GM12878 (cell line): Measurements from ENCODE around the gene MAP3K7CL. TPM values are rescaled to one million over a fixed set of nuclear protein-coding genes. Genes with fewer than 3 reads are reported as not detected.

ENCODE experiments used
- ASH2L ChIP-seq: fragments of 300-600, 200-600 bp; sonication (generic); IDR thresholded peaks from 2 replicates; pipeline ENCODE4 v1.6.1; 2017; ENCODE audit warnings: low read depth, mild to moderate bottlenecking, borderline replicate concordance
- CEBPB ChIP-seq, 2 experiments: fragments of 150-350 bp in 1 of 2; IDR thresholded peaks; 2 replicates each; pipeline ENCODE4 v1.6.1; 2012 to 2014; ENCODE audit warnings: low read depth in 2 of 2, low read length in 2 of 2, borderline replicate concordance in 1 of 2, inconsistent platforms in 1 of 2
- CEBPZ ChIP-seq: fragments of 150-350 bp; IDR thresholded peaks from 2 replicates; pipeline ENCODE4 v1.6.1; 2016; ENCODE audit warnings: low read depth, low read length
- CHD4 ChIP-seq: fragments of 200-600 bp; sonication (generic); IDR thresholded peaks from 2 replicates; pipeline ENCODE4 v1.6.1; 2016; ENCODE audit warnings: mild to moderate bottlenecking
- DPF2 ChIP-seq: fragments of 450-650 bp; IDR thresholded peaks from 2 replicates; pipeline ENCODE4 v1.6.1; 2017; ENCODE audit warnings: mild to moderate bottlenecking
- EGR1 ChIP-seq, 2 experiments: IDR thresholded peaks; 1 replicate in 1 of 2; 2 replicates in 1 of 2; pipeline ENCODE4 v1.6.1; 2011 to 2012; ENCODE audit warnings: low read depth in 2 of 2, low read length in 2 of 2, borderline replicate concordance in 1 of 2, mild to moderate bottlenecking in 1 of 2, moderate library complexity in 1 of 2
- EP300 ChIP-seq, 2 experiments: fragments of 150-350 bp in 1 of 2; IDR thresholded peaks; 2 replicates each; pipeline ENCODE4 v1.6.1; 2011 to 2012; ENCODE audit warnings: low read depth in 2 of 2, low read length in 2 of 2, borderline replicate concordance in 1 of 2, improper control_type of control experiment in 1 of 2, inconsistent platforms in 1 of 2; ENCODE audit not compliant: control insufficient read depth in 1 of 2
- FOXM1 ChIP-seq: IDR thresholded peaks from 2 replicates; pipeline ENCODE4 v1.6.1; 2012; ENCODE audit warnings: low read depth, mild to moderate bottlenecking, inconsistent platforms, low read length, moderate library complexity
- HSF1 ChIP-seq: fragments of 150-350 bp; IDR thresholded peaks from 2 replicates; pipeline ENCODE4 v1.6.1; 2014; ENCODE audit warnings: mild to moderate bottlenecking, low read depth, low read length
- KLF5 ChIP-seq: fragments of 450-650 bp; IDR thresholded peaks from 2 replicates; pipeline ENCODE4 v1.6.1; 2014; ENCODE audit warnings: mild to moderate bottlenecking; ENCODE audit not compliant: partially characterized antibody
- MEF2B ChIP-seq: fragments of 450-650 bp; IDR thresholded peaks from 2 replicates; pipeline ENCODE4 v1.6.1; 2018; ENCODE audit warnings: mild to moderate bottlenecking, moderate library complexity; ENCODE audit not compliant: partially characterized antibody, poor library complexity, severe bottlenecking
- NFYA ChIP-seq: IDR thresholded peaks from 2 replicates; pipeline ENCODE4 v1.6.1; 2011; ENCODE audit warnings: low read depth, mild to moderate bottlenecking, low read length, improper control_type of control experiment, borderline replicate concordance
- NFYB ChIP-seq: IDR thresholded peaks from 2 replicates; pipeline ENCODE4 v1.6.1; 2011; ENCODE audit warnings: low read depth, mild to moderate bottlenecking, low read length, improper control_type of control experiment, moderate library complexity; ENCODE audit not compliant: insufficient read depth
- NKRF ChIP-seq: fragments of 450-650 bp; conservative IDR thresholded peaks from 2 replicates; pipeline ENCODE4 v1.6.1; 2017; ENCODE audit warnings: mild to moderate bottlenecking, moderate library complexity
- POLR2AphosphoS5 ChIP-seq: IDR thresholded peaks from 2 replicates; pipeline ENCODE4 v1.6.1; 2011; ENCODE audit warnings: mild to moderate bottlenecking, low read length, inconsistent platforms
- RUNX3 ChIP-seq: IDR thresholded peaks from 2 replicates; pipeline ENCODE4 v1.6.1; 2012; ENCODE audit warnings: low read length, inconsistent platforms
- SMARCA5 ChIP-seq: fragments of 450-650 bp; IDR thresholded peaks from 2 replicates; pipeline ENCODE4 v1.6.1; 2017; ENCODE audit warnings: mild to moderate bottlenecking
- SP1 ChIP-seq: IDR thresholded peaks from one replicate; pipeline ENCODE4 v1.6.1; 2011; ENCODE audit warnings: low read depth, low read length
- TBL1XR1 ChIP-seq: IDR thresholded peaks from 2 replicates; pipeline ENCODE4 v1.6.1; 2012; ENCODE audit warnings: low read depth, low read length, improper control_type of control experiment
- polyA plus RNA-seq, 11 experiments: library from polyadenylated mRNA; depleted of rRNA in 4 of 11; unstranded in 6 of 11; stranded (reverse) in 5 of 11; fragments of >200 nt; fragmentation: Nextera tagmentation in 4 of 11; fragmentation: Illumina TruSeq in 1 of 11; extraction: Ambion mirVana in 4 of 11; extraction: Trizol in 1 of 11; gene quantifications; 1 replicate in 1 of 11; 2 replicates in 10 of 11; pipeline versions ENCODE4 v1.2.1 to v1.2.3, GENCODE V29; 2011 to 2016; ENCODE audit warnings: inconsistent platforms in 2 of 11, missing spikeins in 2 of 11, low read depth in 1 of 11
- total RNA-seq, 4 experiments: library from RNA; depleted of rRNA in 3 of 4; stranded (reverse); fragments of >200 nt in 3 of 4; fragmentation: Illumina TruSeq in 1 of 4; extraction: Trizol in 1 of 4; gene quantifications; 2 replicates each; pipeline versions ENCODE4 v1.2.1 to v1.2.3, GENCODE V29; 2013 to 2021
- TF ChIP-seq, protein P1 (sequence below): fragments of 450-650 bp; IDR thresholded peaks from 2 replicates; pipeline ENCODE4 v1.6.1; 2018; ENCODE audit warnings: mild to moderate bottlenecking, low read depth, moderate library complexity; ENCODE audit not compliant: partially characterized antibody

Gene MAP3K7CL
- total and polyA plus RNA-seq, 10 of the 15 experiments (the other 5 are each of a cell fraction or from before 2014, with no cell fraction given), result 3.2 to 19.7 (median 6.6) TPM

DNA sequence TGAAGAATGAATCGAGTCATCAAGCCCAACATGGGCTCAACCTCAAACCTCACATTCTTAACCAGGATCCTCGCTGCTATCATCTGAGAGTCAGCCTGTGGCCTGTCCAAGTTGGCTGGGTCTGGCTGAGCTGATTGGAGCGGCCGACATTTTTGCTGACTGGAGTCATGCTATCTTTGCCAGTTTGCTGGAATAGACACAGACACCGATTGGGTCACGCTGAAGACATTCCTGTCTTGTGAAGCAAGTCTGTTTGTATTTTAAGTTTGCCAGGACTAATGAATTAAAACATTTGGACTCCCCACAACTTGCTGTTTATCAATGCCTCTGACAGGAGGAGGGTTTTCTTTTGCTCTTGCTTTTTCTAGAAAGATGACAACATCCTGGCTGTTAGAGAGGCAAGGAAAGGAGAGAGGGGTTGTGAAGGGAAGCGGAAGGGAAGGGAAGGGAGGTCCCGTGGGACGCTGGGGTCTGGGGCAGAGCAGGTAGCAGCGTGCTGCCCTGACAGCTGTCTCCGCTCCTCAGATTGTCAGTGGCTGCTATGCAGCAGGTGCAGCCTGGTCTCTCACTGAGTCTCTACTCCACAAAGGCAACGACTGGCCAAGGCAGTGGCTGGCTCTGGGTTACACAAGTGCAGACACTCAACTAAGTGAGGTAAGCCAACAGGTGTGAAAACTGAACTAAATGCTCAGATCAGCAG, at the start of gene MAP3K7CL (continued):
- peak; percentile 38 for TF ChIP-seq RUNX3
- TF ChIP-seq CEBPB (IDR thresholded peaks at IDR 0.05; ENCODE audit: borderline replicate concordance in 1 of 2, low read depth in 2 of 2, low read length in 2 of 2), result no peak
- TF ChIP-seq FOXM1, result no peak
- no peak for TF ChIP-seq ASH2L
- TF ChIP-seq NFYA, result no peak
- no peak for TF ChIP-seq CEBPZ
- TF ChIP-seq EP300 (IDR thresholded peaks at IDR 0.05; ENCODE audit: borderline replicate concordance in 1 of 2, control insufficient read depth in 1 of 2, low read depth in 2 of 2, low read length in 2 of 2), result 0 out of 4 replicates have a peak, but pooled peaks of 1 of the 2 experiments have one; percentile 28
- no peak for TF ChIP-seq MEF2B
- TF ChIP-seq NKRF, result no peak
- TF ChIP-seq HSF1, result no peak
- TF ChIP-seq SP1, result no peak
- TF ChIP-seq DPF2, result peak; percentile 42; the same call in 1 of the 2 replicates
- TF ChIP-seq SMARCA5, result peak; percentile 62
- TF ChIP-seq, protein P1, sequence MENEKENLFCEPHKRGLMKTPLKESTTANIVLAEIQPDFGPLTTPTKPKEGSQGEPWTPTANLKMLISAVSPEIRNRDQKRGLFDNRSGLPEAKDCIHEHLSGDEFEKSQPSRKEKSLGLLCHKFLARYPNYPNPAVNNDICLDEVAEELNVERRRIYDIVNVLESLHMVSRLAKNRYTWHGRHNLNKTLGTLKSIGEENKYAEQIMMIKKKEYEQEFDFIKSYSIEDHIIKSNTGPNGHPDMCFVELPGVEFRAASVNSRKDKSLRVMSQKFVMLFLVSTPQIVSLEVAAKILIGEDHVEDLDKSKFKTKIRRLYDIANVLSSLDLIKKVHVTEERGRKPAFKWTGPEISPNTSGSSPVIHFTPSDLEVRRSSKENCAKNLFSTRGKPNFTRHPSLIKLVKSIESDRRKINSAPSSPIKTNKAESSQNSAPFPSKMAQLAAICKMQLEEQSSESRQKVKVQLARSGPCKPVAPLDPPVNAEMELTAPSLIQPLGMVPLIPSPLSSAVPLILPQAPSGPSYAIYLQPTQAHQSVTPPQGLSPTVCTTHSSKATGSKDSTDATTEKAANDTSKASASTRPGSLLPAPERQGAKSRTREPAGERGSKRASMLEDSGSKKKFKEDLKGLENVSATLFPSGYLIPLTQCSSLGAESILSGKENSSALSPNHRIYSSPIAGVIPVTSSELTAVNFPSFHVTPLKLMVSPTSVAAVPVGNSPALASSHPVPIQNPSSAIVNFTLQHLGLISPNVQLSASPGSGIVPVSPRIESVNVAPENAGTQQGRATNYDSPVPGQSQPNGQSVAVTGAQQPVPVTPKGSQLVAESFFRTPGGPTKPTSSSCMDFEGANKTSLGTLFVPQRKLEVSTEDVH, result no peak
- no peak for TF ChIP-seq EGR1 (IDR thresholded peaks at IDR 0.05; ENCODE audit: borderline replicate concordance in 1 of 2, low read depth in 2 of 2, low read length in 2 of 2)
- TF ChIP-seq KLF5, result no peak
- no peak for TF ChIP-seq CHD4
- TF ChIP-seq TBL1XR1, result no peak
- no peak for TF ChIP-seq POLR2AphosphoS5
- TF ChIP-seq NFYB, result no peak
